Activated CD8-positive, alpha-beta memory T cell treated with anti-CD3 and anti-CD28 coated beads, Interleukin-2, amount 50 U/mL, for 4 hours (primary cell): Measurements from ENCODE around the gene UQCRQ.
"Not testable (repeated sequence)": the region's sequence is repeated elsewhere in the genome, so short reads cannot be mapped to it uniquely, and the experiment has no call there.

Experiments
- DNase-seq: peaks from one replicate; pipeline ENCODE4 v3.0.0-alpha.2; 2020

The UQCRQ gene

GRCh38 chr5:132834057-132834456, 32.4 kb upstream of the UQCRQ start:
- DNase-seq = no peak

GRCh38 chr5:132836852-132837251, 29.6 kb upstream of the UQCRQ start:
- no peak for DNase-seq

- DNase-seq = no peak
Measured at GRCh38 chr5:132837868-132838267, 28.6 kb upstream of the UQCRQ start.

- no peak for DNase-seq
Measured at GRCh38 chr5:132838516-132839282, 27.7 kb upstream of the UQCRQ start.

- DNase-seq = no peak
Measured at GRCh38 chr5:132839426-132840301, 26.8 kb upstream of the UQCRQ start.

- no peak for DNase-seq
Measured at GRCh38 chr5:132840313-132840712, 26.1 kb upstream of the UQCRQ start.

- DNase-seq = no peak
Measured at GRCh38 chr5:132840896-132841295, 25.5 kb upstream of the UQCRQ start.

GRCh38 chr5:132841305-132841704, 25.1 kb upstream of the UQCRQ start:
- no peak for DNase-seq

- no peak for DNase-seq
Measured at GRCh38 chr5:132848270-132848669, 18.2 kb upstream of the UQCRQ start.

GRCh38 chr5:132849347-132849746, 17.1 kb upstream of the UQCRQ start:
- no peak for DNase-seq

GRCh38 chr5:132850066-132850465, 16.4 kb upstream of the UQCRQ start:
- no peak for DNase-seq

- DNase-seq = no peak
Measured at GRCh38 chr5:132853323-132853722, 13.1 kb upstream of the UQCRQ start.

- no peak for DNase-seq
Measured at GRCh38 chr5:132853790-132854189, 12.7 kb upstream of the UQCRQ start.

GRCh38 chr5:132854301-132854700, 12.1 kb upstream of the UQCRQ start:
- no peak for DNase-seq

GRCh38 chr5:132854992-132855391, 11.4 kb upstream of the UQCRQ start:
- DNase-seq = not testable (repeated sequence)

GRCh38 chr5:132856011-132856410, 10.4 kb upstream of the UQCRQ start:
- no peak for DNase-seq

- no peak for DNase-seq
Measured at GRCh38 chr5:132859889-132860437, 6.5 kb upstream of the UQCRQ start.

GRCh38 chr5:132860742-132861141, 5.7 kb upstream of the UQCRQ start:
- no peak for DNase-seq

- DNase-seq = no peak
Measured at GRCh38 chr5:132865668-132866341, 637 bp upstream of the UQCRQ start.

- DNase-seq = no peak
Measured at GRCh38 chr5:132867046-132867451, 607 bp downstream of the UQCRQ start.

- DNase-seq = no peak
Measured at GRCh38 chr5:132868754-132869153, 2.3 kb downstream of the UQCRQ start.

- no peak for DNase-seq
Measured at GRCh38 chr5:132870801-132871200, 4.4 kb downstream of the UQCRQ start.
